ENCODE measurements around the gene MLLT10.
A peak's percentile ranks its signal among the peaks of the same experiment; 100 is the strongest.

Gene MLLT10

DNA sequence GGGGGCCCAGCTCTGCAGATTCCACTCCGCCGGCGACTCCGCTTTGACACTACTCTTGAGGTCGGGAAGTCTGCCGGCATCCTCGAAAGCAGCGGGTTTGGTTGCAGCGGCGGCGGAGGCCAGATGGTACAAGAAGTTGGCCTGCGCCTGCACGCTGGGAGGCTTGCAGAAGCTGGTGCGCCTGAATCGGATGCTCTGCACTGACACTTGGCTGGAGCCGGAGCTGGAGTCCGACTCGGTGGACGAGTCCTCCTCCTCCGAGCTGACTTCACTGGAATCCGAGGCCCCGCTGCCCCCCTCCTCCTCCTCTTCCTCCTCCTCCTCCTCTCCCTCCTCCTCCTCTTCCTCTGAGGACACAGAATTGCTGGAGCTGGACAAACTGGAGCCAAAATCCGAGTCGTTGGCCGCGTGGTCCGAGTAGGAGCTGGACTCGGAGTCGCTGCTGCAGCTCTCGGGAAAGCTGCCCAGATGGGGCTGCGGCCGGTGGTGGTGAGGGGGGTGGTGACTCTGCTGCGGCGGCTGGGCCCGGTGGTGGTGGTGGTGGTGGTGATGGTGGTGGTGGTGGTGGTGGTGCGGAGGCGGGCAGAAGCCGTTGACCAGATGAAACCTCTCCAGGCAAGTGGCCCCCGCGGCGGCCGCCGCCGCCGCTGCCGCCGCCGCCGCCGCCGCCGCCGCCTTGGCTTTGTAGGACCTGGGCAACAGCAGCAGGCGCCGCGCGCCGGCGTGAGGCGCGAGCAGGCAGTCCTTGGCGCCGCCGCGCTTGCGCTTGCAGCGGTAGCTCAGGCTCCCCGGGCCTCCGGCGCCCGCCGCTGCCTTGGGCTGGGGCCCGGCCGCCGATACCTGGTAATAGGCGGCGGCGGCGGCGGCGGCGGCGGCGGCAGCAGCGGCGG is 17.5 kb upstream of the MLLT10 start:
- DNase-seq (ENCODE audit: low spot score), result peak; percentile 65

DNA sequence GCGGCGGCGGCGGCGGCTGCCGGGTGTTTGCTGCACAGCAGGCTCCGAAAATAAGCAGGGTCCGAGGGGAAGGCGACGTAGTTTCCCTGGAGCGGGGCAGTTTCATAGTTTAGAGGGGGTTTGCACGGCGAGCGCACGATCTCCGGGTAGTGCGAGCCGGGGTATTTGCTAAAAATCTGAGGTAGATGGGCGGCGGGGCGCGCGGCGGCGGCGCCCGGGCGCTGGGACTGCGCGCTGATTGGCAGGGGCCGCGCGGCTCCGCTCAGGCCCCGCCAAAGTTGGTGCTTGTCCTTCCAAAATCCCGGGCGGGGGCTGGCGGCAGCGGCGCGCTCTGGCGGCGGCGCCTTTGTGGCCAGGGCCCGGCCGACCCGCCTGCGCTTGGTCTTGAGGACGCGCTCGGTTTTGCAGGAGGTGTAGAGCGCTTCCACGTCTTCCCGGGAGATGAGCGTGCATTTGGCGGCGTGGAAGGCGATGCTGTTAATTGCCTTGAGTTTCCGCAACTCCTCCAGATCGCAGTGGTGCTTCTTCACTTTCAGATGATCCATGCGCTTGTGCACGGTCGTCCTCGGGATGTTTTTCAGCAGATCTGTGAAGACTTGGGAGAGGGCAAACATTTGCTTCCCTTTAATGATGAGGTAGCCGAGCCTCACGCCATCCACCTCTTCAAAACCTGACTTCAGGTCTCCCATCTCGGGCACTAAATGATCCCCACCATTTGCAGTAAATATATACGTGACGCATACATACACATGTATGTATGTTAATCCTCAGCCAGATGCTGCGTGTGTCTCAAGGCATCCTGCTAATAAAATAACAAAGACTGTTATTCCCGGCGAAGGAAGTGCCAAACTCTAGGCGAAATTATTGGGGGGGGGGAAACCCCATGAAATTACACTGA is 16.6 kb upstream of the MLLT10 start:
- DNase-seq (ENCODE audit: low spot score), result peak; percentile 77

DNA sequence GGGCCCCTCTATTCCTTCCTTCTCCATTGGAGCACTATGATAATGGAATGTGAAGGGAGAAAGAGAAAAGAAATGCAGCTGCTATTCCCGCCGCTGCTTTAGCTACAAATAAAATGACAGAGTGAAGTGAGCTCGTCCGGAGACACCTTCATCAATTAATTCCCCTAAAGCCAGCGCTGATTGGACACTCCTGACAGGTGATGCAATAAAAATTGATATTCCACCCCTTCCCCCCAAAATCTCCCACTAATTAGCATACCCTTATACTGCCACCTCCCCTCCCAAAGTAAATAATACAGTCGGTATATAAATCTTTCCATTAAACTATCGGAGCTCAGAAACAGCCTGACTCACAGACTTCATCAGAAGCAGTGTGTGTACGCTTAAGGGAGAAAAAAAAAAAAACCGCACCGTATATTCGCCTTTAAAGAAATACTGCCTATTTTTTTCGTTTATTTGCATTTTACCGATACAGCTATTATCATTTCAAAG is 15.8 kb upstream of the MLLT10 start:
- no peak for DNase-seq (ENCODE audit: low spot score)

DNA sequence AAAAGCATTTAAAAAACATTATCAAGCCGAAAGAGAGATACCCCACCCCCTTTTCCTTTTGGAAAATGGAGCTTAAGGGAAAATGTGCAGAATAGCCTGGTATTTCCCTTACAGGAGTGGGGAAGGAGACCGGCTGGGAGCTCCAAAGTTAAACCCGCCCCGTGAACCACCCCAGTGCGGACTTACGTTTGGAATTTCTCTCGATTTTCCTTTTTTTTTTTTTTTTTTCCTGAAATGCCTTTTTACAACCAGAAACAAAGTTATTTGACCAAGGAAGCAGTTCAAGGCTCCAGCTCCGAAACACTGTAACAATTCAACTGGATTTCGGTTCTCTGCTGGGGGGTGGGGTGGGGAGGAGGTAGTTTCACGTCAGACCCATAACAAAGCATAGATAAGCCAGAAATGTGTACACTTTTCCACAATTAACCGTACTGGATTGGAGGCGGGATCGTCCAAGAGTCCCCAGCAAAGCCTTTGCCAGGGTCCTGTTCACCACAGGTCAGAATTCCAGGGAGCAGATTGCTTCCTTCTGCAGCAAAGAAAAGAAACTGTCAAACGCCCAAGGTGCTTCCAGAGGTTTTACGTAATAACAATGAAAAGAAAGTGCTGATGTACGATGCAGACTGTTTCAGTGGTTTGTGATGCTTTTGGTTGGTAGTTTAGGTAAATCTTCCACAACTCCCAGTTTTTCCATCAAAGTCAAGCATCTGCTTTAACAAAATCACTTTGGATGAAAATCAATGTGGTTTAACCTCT is 15.2 kb upstream of the MLLT10 start:
- no peak for DNase-seq (ENCODE audit: low spot score)

DNA sequence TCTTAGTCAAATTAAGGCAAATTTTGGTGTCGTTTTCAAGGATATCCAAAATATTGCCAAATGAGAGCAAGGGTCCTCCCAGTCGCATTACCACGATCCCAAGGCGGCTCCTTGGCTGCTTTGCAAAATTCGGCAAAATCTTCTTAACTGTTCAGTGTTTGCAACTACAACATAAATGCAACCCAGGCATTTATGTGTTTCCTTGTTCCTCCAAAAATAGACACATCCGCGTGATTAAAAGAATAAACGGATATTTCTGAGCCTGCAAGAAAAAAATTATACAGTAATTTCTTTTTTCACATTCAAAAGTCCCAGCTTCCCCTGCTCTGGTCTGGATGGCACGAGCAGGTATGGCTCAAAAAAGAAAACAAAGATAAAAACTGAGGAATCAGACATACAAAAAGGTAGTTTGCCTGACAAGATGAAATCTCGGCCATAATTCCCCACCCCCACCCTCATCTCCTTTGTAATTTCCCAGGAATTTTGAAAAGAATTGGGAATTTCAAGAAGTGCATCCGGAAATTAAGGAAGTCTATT is 14.6 kb upstream of the MLLT10 start:
- DNase-seq (ENCODE audit: low spot score), result no peak

DNA sequence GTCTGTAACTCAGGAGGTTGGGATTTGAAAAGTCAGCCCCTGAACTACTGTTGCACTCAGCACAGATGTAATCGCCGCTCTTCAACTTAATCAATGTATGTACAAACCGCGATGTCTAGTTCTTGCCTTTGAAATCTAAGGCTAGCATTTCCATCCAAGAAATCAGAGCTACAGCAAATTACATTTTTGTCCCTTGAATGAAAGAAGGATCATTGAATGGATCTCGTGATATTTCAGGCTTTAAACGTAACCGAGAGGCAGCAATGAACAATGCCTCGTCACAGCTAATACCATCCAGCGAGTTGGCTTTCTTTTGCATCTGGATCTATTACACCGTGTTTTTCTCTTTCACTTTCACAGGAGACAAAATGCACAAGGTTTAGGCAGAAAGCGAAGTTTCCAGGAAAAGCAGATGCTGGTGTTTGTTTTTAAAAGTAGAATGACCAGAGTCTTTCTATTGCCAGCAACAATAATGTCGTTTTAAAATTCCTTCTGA is 14.0 kb upstream of the MLLT10 start:
- no peak for DNase-seq (ENCODE audit: low spot score)

DNA sequence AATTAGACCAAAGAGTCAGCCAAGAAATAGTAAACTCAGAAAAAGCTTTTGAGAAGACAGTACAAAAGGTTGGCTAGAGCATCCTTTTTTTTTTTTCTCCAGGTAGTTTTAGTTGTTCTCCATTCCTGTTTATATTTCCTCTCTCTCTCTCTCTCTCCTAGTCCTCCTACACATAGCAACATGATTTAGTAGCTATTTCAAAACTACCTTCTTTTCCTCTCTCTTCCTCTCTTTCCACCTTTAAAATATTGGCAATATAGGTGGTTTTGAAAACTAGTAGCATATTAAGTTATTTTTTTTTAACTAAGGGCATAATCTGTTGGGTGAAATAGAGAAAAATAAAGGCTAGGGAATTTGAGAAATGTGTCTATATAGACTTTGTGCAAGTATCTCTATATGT is 13.5 kb upstream of the MLLT10 start:
- DNase-seq (ENCODE audit: low spot score), result no peak

DNA sequence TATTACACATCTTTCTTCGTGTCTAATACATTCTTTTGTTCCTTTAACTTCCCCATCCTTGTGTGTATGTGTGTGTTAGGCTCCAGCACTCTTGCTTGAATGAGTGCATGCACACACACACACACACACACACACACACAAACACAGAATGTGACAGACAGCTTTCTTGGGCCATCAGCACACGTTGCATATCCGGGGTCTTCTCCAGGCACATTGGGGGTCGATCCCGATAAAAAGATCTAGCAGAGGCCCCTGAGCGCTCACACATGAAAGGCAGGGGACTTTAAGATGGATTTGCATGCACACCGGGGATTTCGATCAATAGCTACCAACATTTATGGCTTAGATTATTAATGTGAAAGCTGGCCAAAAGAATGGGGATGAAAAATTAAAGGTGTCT is 13.1 kb upstream of the MLLT10 start:
- no peak for DNase-seq (ENCODE audit: low spot score)

DNA sequence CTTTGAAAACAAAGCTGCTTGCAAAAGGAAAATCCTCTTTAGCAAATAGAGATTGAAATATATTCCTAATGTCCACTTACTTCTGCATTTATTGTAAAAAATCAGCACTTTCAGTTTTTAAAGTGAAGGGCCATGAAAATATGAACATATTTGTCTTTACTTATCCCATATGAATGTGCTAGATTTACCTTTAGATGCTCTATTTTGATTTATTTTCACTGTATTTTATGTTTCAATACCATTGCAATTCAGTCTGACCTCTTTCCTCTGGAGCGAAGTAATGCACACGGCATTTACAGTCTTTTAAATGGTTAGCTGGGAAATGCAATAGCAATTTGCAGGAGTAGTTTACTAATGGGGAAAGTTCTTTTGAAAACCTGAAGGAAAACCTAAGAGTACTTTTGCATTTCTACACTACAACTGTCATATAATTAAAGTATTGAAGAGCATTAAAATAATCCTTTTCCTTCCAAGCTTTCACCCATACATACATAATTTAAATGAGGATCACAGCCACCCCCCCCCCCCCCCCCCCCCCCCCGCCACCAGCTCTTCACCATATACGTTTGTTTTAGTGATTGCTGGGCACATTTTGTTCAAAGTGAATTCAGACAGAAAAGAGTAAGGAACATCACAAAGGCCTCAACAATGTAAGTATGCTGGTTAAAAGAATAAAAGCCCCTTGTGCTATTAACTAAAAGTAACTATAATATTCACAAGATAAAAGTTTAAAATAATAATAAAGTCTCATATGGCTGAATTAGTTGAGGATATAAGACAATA is 12.1 kb upstream of the MLLT10 start:
- DNase-seq (ENCODE audit: low spot score), result no peak

DNA sequence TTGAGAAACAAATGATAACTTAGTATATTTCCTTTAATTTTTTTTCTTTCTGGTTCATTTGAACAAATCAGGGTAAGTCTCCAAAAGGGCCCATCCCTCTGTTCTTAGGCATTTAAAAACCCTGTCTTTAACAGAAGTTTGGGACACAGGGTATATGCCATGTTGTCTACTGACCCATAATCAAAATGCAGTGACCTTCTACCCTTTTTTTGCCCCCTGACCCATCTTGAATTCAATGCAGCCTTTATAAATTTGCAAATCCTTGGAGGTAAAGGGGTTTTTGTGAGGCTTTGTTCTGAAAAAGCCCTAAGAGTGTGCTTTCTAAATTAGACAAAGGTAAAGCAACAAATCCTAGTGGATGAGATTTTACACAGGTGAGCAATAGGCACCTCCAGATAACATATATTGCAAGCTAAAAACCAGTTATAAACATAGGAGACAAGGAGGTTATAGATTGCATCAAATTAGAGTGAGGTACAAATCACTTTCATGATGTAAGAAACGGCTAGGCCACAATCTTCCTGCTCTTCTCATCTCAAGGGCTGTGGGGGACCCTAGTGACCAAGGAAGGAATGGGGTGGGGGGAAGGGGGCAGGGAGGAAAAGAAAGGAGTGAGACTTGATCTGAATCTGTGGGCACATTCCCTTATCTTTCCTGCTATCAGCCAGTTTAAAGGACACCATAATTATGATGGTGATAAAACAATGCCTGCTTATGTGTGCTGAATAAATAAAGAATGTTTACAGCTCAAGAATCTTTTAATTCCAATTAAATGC is 11.2 kb upstream of the MLLT10 start:
- no peak for DNase-seq (ENCODE audit: low spot score)

DNA sequence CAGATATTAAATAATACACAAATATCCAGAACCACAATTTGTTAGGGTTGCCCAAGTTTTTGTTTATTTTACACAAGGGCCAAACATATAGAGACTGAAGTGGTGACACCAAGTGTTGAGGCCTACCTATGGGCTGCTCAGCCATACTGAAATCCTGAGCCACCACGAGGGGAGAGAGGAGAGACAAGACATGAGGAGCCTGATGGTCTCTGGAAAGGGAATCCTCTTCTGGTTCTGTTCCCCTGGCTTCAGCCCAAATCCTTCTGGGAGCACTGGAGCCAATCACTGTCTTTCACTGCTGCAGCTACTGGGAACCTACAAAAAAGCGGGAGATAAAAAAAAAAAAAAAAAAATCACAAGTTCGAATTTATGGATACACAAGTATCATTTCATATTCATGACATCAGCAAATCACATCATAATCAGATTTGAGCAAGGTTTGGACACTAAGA is 10.4 kb upstream of the MLLT10 start:
- no peak for DNase-seq (ENCODE audit: low spot score)

DNA sequence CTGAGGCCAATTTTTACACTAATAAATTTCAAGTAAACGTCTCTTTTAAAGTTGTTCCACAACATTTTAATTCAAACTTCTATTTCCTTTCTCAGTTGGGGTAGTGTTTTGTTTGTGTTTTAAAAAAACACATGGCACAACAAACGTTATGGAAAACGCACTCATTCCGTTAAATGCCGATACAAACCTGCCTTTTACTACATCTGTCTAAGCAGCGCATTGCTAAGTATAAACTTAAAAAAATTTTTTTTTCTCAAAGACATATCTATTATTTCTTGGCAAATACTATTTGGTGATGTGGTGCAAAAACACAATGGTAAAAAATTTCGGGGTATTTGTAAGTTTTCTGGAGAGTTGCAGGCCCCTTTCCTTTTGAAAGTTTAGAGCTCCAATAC is 9.9 kb upstream of the MLLT10 start:
- no peak for DNase-seq (ENCODE audit: low spot score)

DNA sequence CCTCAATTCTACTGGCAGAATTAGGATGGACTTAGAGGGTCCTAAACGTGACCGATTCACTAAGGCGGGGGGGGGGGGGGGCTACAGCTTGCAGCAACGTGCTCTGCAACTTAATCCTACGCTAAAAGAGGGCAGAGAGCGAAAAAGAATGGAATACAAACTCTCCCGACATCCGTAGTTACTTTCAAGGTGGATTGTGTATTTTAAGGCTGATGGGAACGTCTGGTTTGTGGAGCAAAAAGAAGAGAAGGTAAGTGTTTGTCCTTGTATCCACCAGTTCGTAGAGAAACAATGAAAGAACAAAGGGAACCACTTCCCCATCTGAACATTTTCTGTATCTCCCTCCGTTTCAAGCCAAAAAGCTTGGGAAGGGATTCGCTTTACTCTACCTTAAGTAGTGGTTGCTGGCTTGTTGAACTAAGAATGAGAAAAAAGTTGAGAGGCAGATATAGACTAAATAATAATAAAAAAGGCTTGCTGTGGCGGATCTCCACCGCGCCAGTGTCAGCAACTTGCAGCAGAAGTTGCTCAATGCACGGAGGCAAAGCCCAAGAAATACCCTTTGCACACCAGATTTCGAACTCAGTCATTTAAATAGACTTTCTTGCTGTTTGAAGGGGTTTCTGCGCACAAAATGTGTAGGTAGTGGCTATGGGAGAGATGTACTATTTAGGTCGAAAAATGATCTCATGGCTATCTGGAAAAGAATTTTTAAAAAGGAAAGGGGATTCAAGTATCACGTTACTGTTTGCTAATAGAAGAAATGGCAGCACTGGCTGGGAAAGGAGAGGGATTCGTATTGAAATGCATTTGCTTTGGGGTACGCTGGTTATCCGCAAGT is 9.3 kb upstream of the MLLT10 start:
- DNase-seq (ENCODE audit: low spot score), result no peak

DNA sequence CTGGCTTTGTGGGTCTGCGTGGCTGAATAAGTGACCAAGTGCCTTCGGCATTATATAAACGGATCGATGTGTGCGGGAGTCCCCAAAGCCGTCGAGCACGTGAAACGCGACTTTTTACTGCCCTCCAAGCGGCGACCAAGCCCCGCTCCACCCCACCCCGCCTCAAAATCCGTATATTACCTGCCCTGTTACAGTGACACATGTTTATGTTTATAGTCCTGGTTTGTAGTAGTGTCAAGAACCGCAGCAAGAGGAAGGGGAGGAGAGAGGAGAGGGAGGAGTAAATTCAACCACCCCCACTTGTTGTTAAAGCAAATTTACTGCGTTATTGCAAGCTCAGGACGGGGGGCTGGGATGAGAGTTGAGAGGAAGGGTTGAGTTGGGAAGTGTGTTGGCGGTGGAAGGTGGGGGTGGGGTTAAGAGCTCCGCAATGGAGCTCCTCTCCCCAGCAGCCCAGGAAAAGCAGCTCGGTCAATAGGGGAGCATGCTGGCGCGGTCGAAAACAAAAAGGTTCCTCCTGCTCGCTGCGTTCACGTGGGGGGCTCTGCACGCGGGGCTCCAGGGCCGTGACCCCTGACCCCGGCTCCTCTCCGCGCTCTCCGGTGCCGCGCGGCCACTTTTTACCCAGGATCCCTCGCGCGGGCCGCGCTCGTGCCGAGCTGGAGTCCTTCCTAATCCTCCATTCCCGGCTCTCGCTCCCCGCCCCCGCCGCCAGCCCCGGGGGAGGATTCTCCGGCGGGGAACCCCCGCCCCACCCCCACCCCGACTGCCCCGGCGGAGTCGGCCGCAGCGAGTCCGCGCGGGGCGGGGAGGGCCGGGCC is 8.5 kb upstream of the MLLT10 start, which contains the start of gene SKIDA1:
TSS of gene SKIDA1 (minus strand) at position 316 of the 821 bp plus-strand sequence. CDS start 7,860 bp downstream, outside the sequence.
- DNase-seq (ENCODE audit: low spot score), result peak; percentile 98

DNA sequence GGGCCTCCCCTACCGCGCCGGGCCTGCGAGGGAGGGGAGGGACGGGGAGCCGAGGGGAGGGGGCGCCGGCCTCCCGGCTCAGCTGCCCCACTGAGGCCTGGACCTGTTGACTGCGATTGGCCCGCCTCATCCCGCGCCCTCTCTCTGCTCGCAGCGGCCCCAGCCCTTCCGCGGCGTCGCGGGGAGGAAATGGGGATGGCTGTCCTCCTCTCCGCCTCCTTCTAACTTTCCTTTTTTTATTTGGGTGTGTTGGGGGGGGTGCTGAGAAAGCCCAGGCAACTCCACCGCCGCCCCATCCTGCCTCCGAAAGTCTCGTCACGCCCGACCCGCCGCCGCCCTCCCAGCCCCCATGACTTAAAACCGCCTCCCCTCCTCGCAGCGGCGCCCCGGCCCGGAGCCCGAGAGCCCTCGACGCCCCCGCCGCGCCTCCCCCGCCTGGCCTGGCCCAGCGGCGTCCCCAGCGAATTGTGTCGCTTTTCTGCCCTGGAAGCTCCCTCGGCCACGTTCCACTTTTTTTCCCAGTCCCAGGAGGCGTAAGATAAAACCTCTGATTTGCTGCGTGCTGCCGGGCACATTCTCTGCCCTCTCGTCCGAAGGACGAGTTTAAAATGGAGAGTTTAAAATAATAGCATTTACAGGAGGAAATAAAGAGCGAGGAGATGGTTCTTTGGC is 7.7 kb upstream of the MLLT10 start:
- no peak for DNase-seq (ENCODE audit: low spot score)

DNA sequence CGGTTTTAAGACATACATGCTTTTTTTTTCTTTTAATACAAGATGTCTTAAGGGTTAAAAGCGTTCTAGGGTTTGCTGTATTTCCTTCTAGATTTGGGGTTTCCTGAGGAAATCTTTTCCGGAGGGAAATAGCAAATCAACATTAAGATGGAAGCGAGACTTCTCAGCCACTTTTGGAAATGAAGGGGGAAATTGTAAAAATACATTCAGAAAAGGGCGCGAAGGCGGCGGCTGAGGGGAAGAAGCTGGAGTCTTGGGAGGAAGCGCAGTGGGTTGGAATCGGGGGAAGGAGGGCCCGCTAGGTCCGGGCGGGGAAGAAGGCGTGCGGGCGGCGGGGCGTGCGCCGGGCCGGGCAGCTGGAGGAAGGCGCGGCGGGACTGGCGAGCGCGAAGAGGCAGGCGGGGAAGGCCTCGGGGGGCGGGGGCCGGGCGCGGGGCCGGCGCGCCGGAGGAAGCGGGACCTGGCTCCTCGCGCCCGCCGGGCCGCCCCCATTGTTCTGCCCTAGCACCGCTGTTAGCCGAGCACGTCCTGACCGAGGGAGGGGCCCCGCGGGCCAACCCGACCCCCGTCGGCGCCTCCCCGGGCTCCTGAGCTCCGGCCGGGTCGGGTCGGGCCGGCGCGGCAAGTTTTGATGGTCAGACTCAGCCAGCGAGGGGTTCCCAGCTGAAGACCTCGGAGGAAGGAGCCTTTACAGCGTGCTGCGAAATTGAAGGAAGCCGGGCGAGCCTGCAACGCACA is 7.0 kb upstream of the MLLT10 start:
- DNase-seq (ENCODE audit: low spot score), result peak; percentile 73
